Kidney (tissue), 14 donors: Measurements from ENCODE around the gene SMAD7. TPM values are rescaled to one million over a fixed set of nuclear protein-coding genes. Genes with fewer than 3 reads are reported as not detected.

Experiments used
- DNase-seq, 5 donors: peaks; one replicate each; pipeline ENCODE4 v3.0.0-alpha.2; 2013 to 2020
- FAIRE-seq: peaks from 2 replicates; lab custom pipeline; 2012; peaks lifted over from hg19 to GRCh38; lab: Jason Lieb, UNC
- H3K27ac ChIP-seq, 2 donors: one replicate each; pipeline ENCODE4 v1.7.0; 2013; ENCODE audit warnings: low read depth in 2 of 2, low read length in 2 of 2, inconsistent platforms in 1 of 2
- H3K27me3 ChIP-seq: one replicate; pipeline ENCODE4 v1.7.1; 2013; ENCODE audit warnings: low read length, inconsistent platforms; ENCODE audit not compliant: control insufficient read depth, insufficient read depth
- H3K36me3 ChIP-seq, 3 donors: one replicate each; pipeline versions ENCODE4 v1.7.0 to v1.7.1; 2013; ENCODE audit warnings: low read length in 3 of 3, control low read depth in 1 of 3, inconsistent platforms in 1 of 3; ENCODE audit not compliant: insufficient read depth in 3 of 3, control insufficient read depth in 2 of 3
- H3K4me1 ChIP-seq, 3 donors: one replicate each; pipeline versions ENCODE4 v1.7.0 to v1.7.1; 2013; ENCODE audit warnings: low read length in 3 of 3, inconsistent platforms in 1 of 3, low read depth in 1 of 3; ENCODE audit not compliant: control insufficient read depth in 2 of 3, insufficient read depth in 2 of 3
- H3K4me3 ChIP-seq, 3 donors: one replicate each; pipeline versions ENCODE4 v1.7.0 to v1.8.1; 2013; ENCODE audit warnings: low read length in 3 of 3, control low read depth in 1 of 3, inconsistent platforms in 1 of 3
- H3K9ac ChIP-seq, 3 donors: one replicate each; pipeline versions ENCODE4 v1.7.0 to v1.7.1; 2013; ENCODE audit warnings: low read length in 3 of 3, control low read depth in 1 of 3, inconsistent platforms in 1 of 3
- H3K9me3 ChIP-seq, 3 donors: one replicate each; pipeline versions ENCODE4 v1.7.0 to v1.7.1; 2013; ENCODE audit warnings: low read length in 3 of 3, control low read depth in 1 of 3, inconsistent platforms in 1 of 3; ENCODE audit not compliant: control insufficient read depth in 2 of 3, insufficient read depth in 1 of 3
- intact Hi-C: fragments of 100-400 bp; cut with DNase I; formaldehyde crosslinking; loops from one replicate; pipeline ENCODE4 v1.11.1; 2022
- polyA plus RNA-seq: library from polyadenylated mRNA; stranded (reverse); fragments of 350-450 nt; fragmentation: Illumina TruSeq; extraction: RNeasy Lipid Tissue Mini Kit (QIAGEN cat#74804); gene quantifications from one replicate; pipeline ENCODE4 v1.2.3, GENCODE V29; 2014; ENCODE audit warnings: low read depth, low replicate concordance; ENCODE audit not compliant: insufficient read depth
- total RNA-seq: library from RNA; stranded (reverse); fragmentation: NEBNext Ultra II Directional; extraction: Animal tissue kit (Norgen Biotek cat#: 25700); gene quantifications from one replicate; pipeline ENCODE4 v1.2.1, GENCODE V29; 2021
- TF ChIP-seq, protein P1 (sequence below): IDR thresholded peaks from 3 replicates; pipeline ENCODE4 v1.5.1; 2012; ENCODE audit warnings: mild to moderate bottlenecking, moderate library complexity, borderline replicate concordance; ENCODE audit not compliant: insufficient read depth; ENCODE audit errors: extremely low read depth
- donor health status: control.
- donor health status: control.
- donor health status: control.
- donor health status: control.
- donor health status: control.
- donor health status: DM: yes; HTN: yes; CAD: no.
- donor health status: Normal renal cell carcinoma (clear cell type).

The SMAD7 gene
- total and polyA plus RNA-seq, 2 donors from 2014 or later: 17.3 to 32.6 TPM

DNA sequence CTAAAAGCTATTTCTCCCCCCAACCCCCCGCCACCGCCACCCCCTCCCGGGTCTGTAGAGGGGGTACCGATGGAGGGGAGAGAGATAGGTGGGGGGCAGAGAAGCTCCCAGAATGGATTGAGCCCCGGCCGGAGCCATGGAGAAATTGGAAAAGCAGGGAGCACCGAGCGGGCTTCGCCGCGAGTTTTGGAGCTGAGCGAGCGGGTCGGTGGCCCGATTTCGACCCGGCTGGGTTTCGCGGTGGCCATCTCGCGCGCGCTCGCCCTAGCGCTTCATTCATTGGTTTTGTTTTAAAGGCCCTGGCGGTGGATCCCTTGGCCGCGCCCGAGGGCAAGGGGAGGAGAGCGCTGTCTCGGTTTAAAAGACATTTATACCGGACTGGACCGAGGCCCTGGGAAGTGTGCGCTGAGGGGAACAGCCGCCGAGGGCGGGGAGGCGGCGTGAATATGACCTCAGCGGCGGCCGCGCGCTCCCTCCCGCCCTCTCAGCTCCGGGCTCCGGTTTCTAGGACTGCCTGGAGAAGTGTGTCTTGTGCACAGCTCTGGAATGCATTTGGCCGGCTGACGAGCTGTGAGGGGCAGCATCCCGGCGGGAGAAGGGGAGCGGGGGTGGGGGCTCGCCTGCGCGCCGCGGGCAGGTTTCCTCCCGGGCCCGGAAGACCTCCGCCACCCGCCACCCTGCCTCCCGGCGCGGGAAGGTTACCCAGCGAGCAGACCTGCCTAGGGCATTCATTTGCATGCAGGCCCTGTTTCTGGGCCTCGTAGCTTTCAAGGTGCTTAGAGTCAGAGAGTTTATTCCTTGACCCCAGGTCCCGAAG, 1.7 kb upstream of the SMAD7 start:
- FAIRE-seq: no peak
- intact Hi-C loops: no loop called here
- peak overlapping the region; percentile 72 to 90 (median 85) for H3K9ac ChIP-seq
- H3K4me3 ChIP-seq: peak overlapping the region; percentile 60 to 75 (median 60)
- TF ChIP-seq, protein P1, sequence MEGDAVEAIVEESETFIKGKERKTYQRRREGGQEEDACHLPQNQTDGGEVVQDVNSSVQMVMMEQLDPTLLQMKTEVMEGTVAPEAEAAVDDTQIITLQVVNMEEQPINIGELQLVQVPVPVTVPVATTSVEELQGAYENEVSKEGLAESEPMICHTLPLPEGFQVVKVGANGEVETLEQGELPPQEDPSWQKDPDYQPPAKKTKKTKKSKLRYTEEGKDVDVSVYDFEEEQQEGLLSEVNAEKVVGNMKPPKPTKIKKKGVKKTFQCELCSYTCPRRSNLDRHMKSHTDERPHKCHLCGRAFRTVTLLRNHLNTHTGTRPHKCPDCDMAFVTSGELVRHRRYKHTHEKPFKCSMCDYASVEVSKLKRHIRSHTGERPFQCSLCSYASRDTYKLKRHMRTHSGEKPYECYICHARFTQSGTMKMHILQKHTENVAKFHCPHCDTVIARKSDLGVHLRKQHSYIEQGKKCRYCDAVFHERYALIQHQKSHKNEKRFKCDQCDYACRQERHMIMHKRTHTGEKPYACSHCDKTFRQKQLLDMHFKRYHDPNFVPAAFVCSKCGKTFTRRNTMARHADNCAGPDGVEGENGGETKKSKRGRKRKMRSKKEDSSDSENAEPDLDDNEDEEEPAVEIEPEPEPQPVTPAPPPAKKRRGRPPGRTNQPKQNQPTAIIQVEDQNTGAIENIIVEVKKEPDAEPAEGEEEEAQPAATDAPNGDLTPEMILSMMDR: no peak
- peak; percentile 94 to 96 (median 95) for DNase-seq
- H3K36me3 ChIP-seq: peaks cover 0 to 8% (median 0%) of the 10 kb centered on the region in 3 donors
- peak overlapping the region; percentile 99 to 100 for H3K27ac ChIP-seq
- no peaks in the 10 kb centered on the region for H3K9me3 ChIP-seq
- peaks cover 0 to 18% (median 8%) of the 10 kb centered on the region in 3 donors for H3K4me1 ChIP-seq
- no peaks in the 10 kb centered on the region for H3K27me3 ChIP-seq

DNA sequence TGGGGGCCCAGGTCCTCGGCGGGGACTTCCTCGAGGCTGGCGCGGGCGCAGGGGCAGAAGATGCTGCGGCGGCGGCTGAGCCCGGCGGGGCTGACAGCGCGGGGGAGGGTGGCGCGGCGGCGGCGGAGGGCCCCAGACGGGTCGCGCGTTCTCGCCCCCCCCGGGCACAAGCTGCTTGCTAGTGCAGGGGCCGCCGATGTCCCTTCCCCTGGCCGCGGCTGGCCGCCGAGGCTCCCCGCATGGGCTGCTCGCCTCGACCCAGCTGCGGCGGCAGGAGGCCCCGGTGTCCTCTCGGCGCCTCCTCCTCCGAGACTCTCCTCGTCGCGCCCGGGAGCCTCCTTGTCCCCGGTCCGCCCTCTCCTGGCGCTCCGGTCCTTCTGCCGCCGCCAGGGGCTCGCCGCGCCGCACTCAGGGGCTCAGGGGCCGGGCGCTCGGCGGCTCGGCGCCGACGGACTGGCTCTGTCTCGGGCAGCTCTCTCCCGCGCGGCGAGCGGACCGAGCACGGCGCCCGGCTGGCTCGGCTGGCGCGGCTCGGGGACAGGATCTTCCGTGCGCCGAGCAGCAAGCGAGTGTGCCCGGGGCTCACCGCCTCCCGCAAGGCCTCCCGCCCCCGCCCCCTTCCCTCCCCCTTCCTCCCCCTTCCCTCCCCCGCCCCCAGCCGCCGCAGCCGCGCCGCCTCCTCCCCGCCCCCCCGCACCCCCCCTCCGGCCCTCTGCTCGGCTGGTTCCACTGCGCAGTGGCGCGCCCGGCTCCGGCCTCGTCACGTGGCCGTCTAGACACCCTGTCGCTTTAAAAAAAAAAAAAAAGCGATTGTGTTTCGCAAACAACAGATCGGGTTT, 902 bp upstream of the SMAD7 start:
- TF ChIP-seq, protein P1: no peak
- H3K27me3 ChIP-seq: no peaks in the 10 kb centered on the region
- H3K4me1 ChIP-seq: peaks cover 0 to 23% (median 16%) of the 10 kb centered on the region in 3 donors
- intact Hi-C loops: no loop called here
- DNase-seq: peak; percentile 90 to 97 (median 95)
- peak overlapping the region; percentile 99 to 100 for H3K27ac ChIP-seq
- H3K9me3 ChIP-seq: no peaks in the 10 kb centered on the region
- peak overlapping the region in 2 of 3 donors; percentile 58 to 91 for H3K9ac ChIP-seq
- H3K36me3 ChIP-seq: peaks cover 0 to 12% (median 0%) of the 10 kb centered on the region in 3 donors
- H3K4me3 ChIP-seq: peak overlapping the region; percentile 81 to 91 (median 84)
- no peak for FAIRE-seq

DNA sequence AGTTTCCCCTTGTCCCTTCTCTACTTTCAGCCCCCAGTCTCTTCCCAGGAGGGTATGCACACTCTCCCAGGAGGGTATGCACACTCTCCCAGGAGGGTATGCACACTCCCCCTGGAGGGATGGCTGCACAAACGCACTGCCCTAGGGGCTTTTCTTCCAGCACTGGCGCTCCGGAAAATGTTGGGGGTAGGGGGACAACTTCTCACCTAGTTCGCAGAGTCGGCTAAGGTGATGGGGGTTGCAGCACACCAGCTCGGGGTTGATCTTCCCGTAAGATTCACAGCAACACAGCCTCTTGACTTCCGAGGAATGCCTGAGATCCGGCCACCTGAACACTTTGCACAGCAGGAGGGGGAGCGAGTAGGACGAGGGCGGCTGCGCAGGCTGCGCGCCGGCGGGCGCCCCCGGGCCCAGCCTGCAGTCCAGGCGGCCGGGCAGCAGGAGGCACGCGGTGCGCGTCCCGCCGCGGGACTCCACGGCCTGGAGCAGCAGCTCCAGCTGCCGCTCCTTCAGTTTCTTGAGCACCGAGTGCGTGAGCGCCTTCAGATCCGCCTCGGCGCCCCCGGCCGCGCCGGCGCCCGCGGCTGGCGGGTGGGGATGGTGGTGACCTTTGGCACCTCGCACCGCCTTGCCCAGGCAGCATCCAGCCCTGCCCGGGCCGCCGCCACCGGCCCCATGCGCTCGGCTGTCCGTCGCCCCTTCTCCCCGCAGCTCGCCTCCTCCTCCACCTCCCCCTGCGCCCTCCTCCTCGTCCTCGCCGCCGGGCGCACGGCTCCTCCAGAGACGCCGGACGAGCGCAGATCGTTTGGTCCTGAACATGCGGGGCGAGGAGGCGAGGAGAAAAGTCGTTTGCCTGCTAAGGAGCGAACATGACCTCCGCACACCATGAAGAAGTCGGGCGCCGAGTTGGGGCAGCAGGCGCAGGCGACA, 894 bp downstream of the SMAD7 start:
- H3K36me3 ChIP-seq: peaks cover 0 to 12% (median 0%) of the 10 kb centered on the region in 3 donors
- intact Hi-C loops: loop anchor here (10.0 kb wide), 1 partner anchor 105 kb away; no protein-coding TSS in a partner anchor
- H3K9me3 ChIP-seq: no peaks in the 10 kb centered on the region
- DNase-seq (peak in 3 of 5 donors; percentile 61 to 82 (median 71)), FAIRE-seq (no peak)
- H3K4me3 ChIP-seq: peak overlapping the region; percentile 81 to 99 (median 90)
- H3K27ac ChIP-seq: peak overlapping the region; percentile 92
- peaks cover 0 to 27% (median 21%) of the 10 kb centered on the region in 3 donors for H3K4me1 ChIP-seq
- no peaks in the 10 kb centered on the region for H3K27me3 ChIP-seq
- TF ChIP-seq, protein P1: no peak
- peak overlapping the region; percentile 57 to 84 (median 79) for H3K9ac ChIP-seq
